IMR-90 (cell line): ENCODE results near the gene PHETA1. TPM values are rescaled to one million over a fixed set of nuclear protein-coding genes. Genes with fewer than 3 reads are reported as not detected.
"Not testable (repeated sequence)": the region's sequence is repeated elsewhere in the genome, so short reads cannot be mapped to it uniquely, and the experiment has no call there.

Source experiments
- ATAC-seq: fragments of 200-7000 bp; cut with Tn5 transposase; 2 replicates; pipeline ENCODE4 v1.9.1; 2020; ENCODE audit warnings: low read depth, mild to moderate bottlenecking, moderate library complexity
- BruUV-seq: library from RNA; stranded (reverse); fragments of 400-500 nt; replicated peaks from 2 replicates; lab custom pipeline; 2021; lab: Mats Ljungman, UMichigan
- CTCF ChIA-PET: fragments of 300-600 bp; formaldehyde crosslinking; extraction: SDS; loops from one replicate; lab custom pipeline; 2021; ENCODE audit warnings: antibody characterized with exemption; lab: Yijun Ruan, JAX
- POLR2A ChIA-PET: fragments of 300-600 bp; sonication (Branson Sonifier 250); formaldehyde crosslinking; loops from one replicate; lab custom pipeline; 2022; ENCODE audit warnings: antibody characterized with exemption; ENCODE audit not compliant: unreplicated experiment; lab: Charles Lee
- DNase-seq: peaks from one replicate; pipeline ENCODE4 v3.0.0; 2013
- H2AFZ ChIP-seq: replicated peaks from 2 replicates; pipeline ENCODE3; 2013; ENCODE audit warnings: low read length, mild to moderate bottlenecking; ENCODE audit not compliant: poor library complexity
- H2AK5ac ChIP-seq: 2 replicates; pipeline ENCODE4 v1.6.1; 2013; ENCODE audit warnings: low read depth, low read length, inconsistent platforms
- H2AK9ac ChIP-seq: replicated peaks from 2 replicates; pipeline ENCODE3; 2013; ENCODE audit warnings: mild to moderate bottlenecking, low read depth, low read length, moderate library complexity; ENCODE audit not compliant: poor library complexity
- H2BK120ac ChIP-seq: 2 replicates; pipeline ENCODE4 v1.6.1; 2013; ENCODE audit warnings: low read depth, low read length, inconsistent platforms
- H2BK15ac ChIP-seq: 3 replicates; pipeline ENCODE4 v1.6.1; 2013; ENCODE audit warnings: low read depth, low read length, inconsistent platforms
- H2BK20ac ChIP-seq: 2 replicates; pipeline ENCODE4 v1.6.1; 2013; ENCODE audit warnings: low read depth, mild to moderate bottlenecking, inconsistent platforms, low read length, moderate library complexity
- H2BK5ac ChIP-seq: 2 replicates; pipeline ENCODE4 v1.6.1; 2013; ENCODE audit warnings: mild to moderate bottlenecking, low read depth, low read length, inconsistent platforms; ENCODE audit not compliant: poor library complexity, severe bottlenecking
- H3K14ac ChIP-seq: replicated peaks from 2 replicates; pipeline ENCODE4 v1.6.1; 2013; ENCODE audit warnings: low read depth, low read length, inconsistent platforms
- H3K18ac ChIP-seq: 2 replicates; pipeline ENCODE4 v1.6.1; 2013; ENCODE audit warnings: low read depth, low read length, control low read depth
- H3K23ac ChIP-seq: 2 replicates; pipeline ENCODE4 v1.6.1; 2013; ENCODE audit warnings: low read depth, low read length, inconsistent platforms
- H3K27ac ChIP-seq: 2 replicates; pipeline ENCODE4 v1.5.1; 2013; ENCODE audit warnings: mild to moderate bottlenecking, control low read depth, low read length; ENCODE audit not compliant: insufficient read depth
- H3K27me3 ChIP-seq: 2 replicates; pipeline ENCODE4 v1.6.1; 2013; ENCODE audit warnings: low read length; ENCODE audit not compliant: control insufficient read depth, insufficient read depth
- H3K36me3 ChIP-seq: 2 replicates; pipeline ENCODE4 v1.6.1; 2013; ENCODE audit warnings: low read length, mixed read lengths; ENCODE audit not compliant: control insufficient read depth, insufficient read depth
- H3K4ac ChIP-seq: 2 replicates; pipeline ENCODE4 v1.6.1; 2013; ENCODE audit warnings: low read depth, low read length, inconsistent platforms
- H3K4me1 ChIP-seq: 2 replicates; pipeline ENCODE4 v1.6.1; 2013; ENCODE audit warnings: low read length, mixed read lengths; ENCODE audit not compliant: control insufficient read depth, insufficient read depth
- H3K4me2 ChIP-seq: 2 replicates; pipeline ENCODE4 v1.6.1; 2013; ENCODE audit warnings: low read depth, mild to moderate bottlenecking, control low read depth, low read length, moderate library complexity
- H3K4me3 ChIP-seq: 2 replicates; pipeline ENCODE4 v1.5.1; 2013; ENCODE audit warnings: low read depth, mild to moderate bottlenecking, control low read depth, low read length, moderate library complexity; ENCODE audit not compliant: insufficient read depth
- H3K56ac ChIP-seq: 2 replicates; pipeline ENCODE4 v1.6.1; 2013; ENCODE audit warnings: low read length, inconsistent platforms; ENCODE audit not compliant: insufficient read depth; ENCODE audit errors: extremely low read depth
- H3K79me1 ChIP-seq, 2 experiments: 2 replicates each; pipeline ENCODE4 v1.6.1; 2013; ENCODE audit warnings: low read length in 2 of 2, inconsistent platforms in 1 of 2, low read depth in 1 of 2
- H3K9ac ChIP-seq: 2 replicates; pipeline ENCODE4 v1.6.1; 2013; ENCODE audit warnings: low read depth, low read length, control low read depth
- H3K9me1 ChIP-seq: 2 replicates; pipeline ENCODE4 v1.6.1; 2013; ENCODE audit warnings: low read length, inconsistent platforms; ENCODE audit not compliant: insufficient read depth
- H3K9me3 ChIP-seq: 2 replicates; pipeline ENCODE4 v1.6.1; 2013; ENCODE audit warnings: low read length; ENCODE audit not compliant: control insufficient read depth, insufficient read depth
- H4K20me1 ChIP-seq: 2 replicates; pipeline ENCODE4 v1.6.1; 2013; ENCODE audit warnings: low read length, inconsistent platforms; ENCODE audit not compliant: insufficient read depth
- H4K5ac ChIP-seq: 2 replicates; pipeline ENCODE4 v1.6.1; 2013; ENCODE audit warnings: mild to moderate bottlenecking, low read depth, low read length, control low read depth
- H4K8ac ChIP-seq, 2 experiments: 2 replicates each; pipeline ENCODE4 v1.6.1; 2013; ENCODE audit warnings: low read depth in 2 of 2, low read length in 2 of 2, control low read depth in 1 of 2, inconsistent platforms in 1 of 2
- H4K91ac ChIP-seq: 2 replicates; pipeline ENCODE4 v1.6.1; 2013; ENCODE audit warnings: low read depth, low read length, inconsistent platforms; ENCODE audit not compliant: insufficient read depth
- WGBS, 2 experiments: methylation state at CpG; one replicate each; pipeline versions ENCODE4 v1.1.5 to v1.1.7; 2013; ENCODE audit warnings: missing lambda C conversion rate in 2 of 2; ENCODE audit not compliant: insufficient read length in 1 of 2; ENCODE audit errors: extremely low coverage in 2 of 2; 5-methylcytosine and 5-hydroxymethylcytosine counted together
- dilution Hi-C: fragments of 300-500 bp; cut with HindIII; formaldehyde crosslinking; loops from one replicate; pipeline ENCODE4 v1.14.3; 2018; ENCODE audit warnings: low sequenced_read_pairs; ENCODE audit not compliant: unreplicated experiment
- in situ Hi-C: fragments of 300-500 bp; cut with MboI; formaldehyde crosslinking; loops from 3 replicates; pipeline ENCODE4 v1.14.3; 2019; ENCODE audit warnings: low sequenced_read_pairs, inconsistent platforms, mixed read lengths
- intact Hi-C: fragments of 100-400 bp; cut with micrococcal nuclease; formaldehyde crosslinking; loops from 2 replicates; pipeline ENCODE4 v1.10.0; 2022
- polyA plus RNA-seq, 3 experiments: library from polyadenylated mRNA; depleted of rRNA; stranded (reverse); fragments of >200 nt; gene quantifications; 2 replicates each; pipeline ENCODE4 v1.2.3, GENCODE V29; 2012; ENCODE audit warnings: low replicate concordance in 1 of 3
- total RNA-seq: library from RNA; depleted of rRNA; stranded (reverse); fragments of >200 nt; gene quantifications from 2 replicates; pipeline ENCODE4 v1.2.3, GENCODE V29; 2012

Gene PHETA1
- total and polyA plus RNA-seq, 2 of the 4 experiments (the other 2 are of a cell fraction): 3.2 to 6.6 TPM

DNA sequence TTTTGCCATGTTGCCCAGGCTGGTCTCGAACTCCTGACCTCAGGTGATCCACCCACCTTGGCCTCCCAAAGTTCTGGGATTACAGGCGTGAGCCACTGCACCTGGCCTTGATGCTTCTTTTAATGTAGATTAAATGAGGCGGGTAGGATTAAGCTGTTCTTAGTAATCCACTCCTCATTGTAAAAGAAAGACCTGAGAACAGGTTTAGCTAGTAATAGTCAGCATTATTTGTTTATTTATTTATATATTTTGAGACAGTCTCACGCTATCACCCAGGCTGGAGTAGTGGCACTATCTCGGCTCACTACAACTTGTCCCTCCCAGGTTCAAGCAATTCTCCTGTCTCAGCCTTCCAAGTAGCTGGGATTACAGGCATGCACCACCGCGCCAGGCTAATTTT, 27.4 kb upstream of the PHETA1 start:
- H3K79me1 ChIP-seq, H2BK15ac ChIP-seq, H3K4me1 ChIP-seq, H4K5ac ChIP-seq, in situ Hi-C loops, H3K36me3 ChIP-seq, H2BK120ac ChIP-seq, H3K9me3 ChIP-seq, H2AFZ ChIP-seq, H3K27ac ChIP-seq, H2AK5ac ChIP-seq, H3K23ac ChIP-seq, H3K4me3 ChIP-seq, H4K8ac ChIP-seq, H3K4me2 ChIP-seq, H3K14ac ChIP-seq, H3K18ac ChIP-seq, H3K9ac ChIP-seq, H2AK9ac ChIP-seq, H3K56ac ChIP-seq, DNase-seq, H4K20me1 ChIP-seq, H3K4ac ChIP-seq, POLR2A ChIA-PET, H3K27me3 ChIP-seq, BruUV-seq, H4K91ac ChIP-seq, dilution Hi-C loops, H3K9me1 ChIP-seq, ATAC-seq, H2BK20ac ChIP-seq, H2BK5ac ChIP-seq: not testable (repeated sequence)
- intact Hi-C loops: loop anchor here (5.0 kb wide), 1 partner anchor 276 kb away; no protein-coding TSS in a partner anchor
- CTCF ChIA-PET: interaction anchor here (0.6 to 2.4 kb wide), 12 partner anchors 15 to 277 kb away, joined by 3 to 63 read pairs (median 10); no protein-coding TSS in a partner anchor
- no CpG with 5 or more reads among the region's 7 CpGs for WGBS, 2 experiments
